Hair follicle dermal papilla cell (primary cell): Measurements from ENCODE around the gene COL9A3. TPM values are rescaled to one million over a fixed set of nuclear protein-coding genes. Genes with fewer than 3 reads are reported as not detected.

Source experiments
- small RNA-seq: library from RNA; depleted of rRNA; stranded (forward); fragments of <200 nt; gene quantifications from one replicate; pipeline ENCODE3, GENCODE V24; 2012
- total RNA-seq: library from RNA; depleted of rRNA; stranded (reverse); fragments of >200 nt; gene quantifications from 2 replicates; pipeline ENCODE4 v1.2.3, GENCODE V29; 2012

COL9A3 gene
- total RNA-seq: 0.24 TPM in 1 of 2 replicates, not detected in the other

GRCh38 chr20:62816884-62817873 is at the start of gene COL9A3:
TSS of gene COL9A3 (plus strand) at chr20:62817050. CDS start at chr20:62817065, 15 bp downstream.

GRCh38 chr20:62804627-62805154 is 12.2 kb upstream of the COL9A3 start, which contains the start of gene OGFR:
TSS of gene OGFR (plus strand) at chr20:62804835. CDS start at chr20:62804860, 25 bp downstream.

GRCh38 chr20:62861726-62862336 is 45.0 kb downstream of the COL9A3 start, which contains the start of gene TCFL5:
TSS of gene TCFL5 (minus strand) at chr20:62861822. CDS start at chr20:62861670, 152 bp downstream.

Small RNAs within 50 kb of the gene (small RNA-seq; reads per million reads assigned to genes)
- gene DPH3P1: not detected

Other genes with a start within 250 kb of the COL9A3 start
- under 0.01 and 0.16 TPM in 2 replicates for gene SLCO4A1, start 174.5 kb upstream of the COL9A3 start, total RNA-seq
- gene NTSR1, start 108.2 kb upstream of the COL9A3 start, total RNA-seq: 0.36 and 0.49 TPM in 2 replicates
- 20.0 and 20.6 TPM in 2 replicates for gene MRGBP, start 20.6 kb upstream of the COL9A3 start, total RNA-seq
- gene OGFR, start 12.2 kb upstream of the COL9A3 start, total RNA-seq: 50.6 and 54.5 TPM in 2 replicates
- gene TCFL5, start 44.8 kb downstream of the COL9A3 start, total RNA-seq: 13.4 and 19.0 TPM in 2 replicates
- 59.1 and 61.2 TPM in 2 replicates for gene DIDO1, start 109.5 kb downstream of the COL9A3 start, total RNA-seq
- 26.0 and 30.3 TPM in 2 replicates for gene GID8, start 121.1 kb downstream of the COL9A3 start, total RNA-seq
- 11.1 and 13.0 TPM in 2 replicates for gene SLC17A9, start 135.7 kb downstream of the COL9A3 start, total RNA-seq
- not detected in 2 replicates for gene BHLHE23, start 189.9 kb downstream of the COL9A3 start, total RNA-seq